ENCODE results near the gene AFP. TPM values are rescaled to one million over a fixed set of nuclear protein-coding genes. Genes with fewer than 3 reads are reported as not detected.

The AFP gene
- total RNA-seq, 4 donors from 2014 or later, result not detected

DNA sequence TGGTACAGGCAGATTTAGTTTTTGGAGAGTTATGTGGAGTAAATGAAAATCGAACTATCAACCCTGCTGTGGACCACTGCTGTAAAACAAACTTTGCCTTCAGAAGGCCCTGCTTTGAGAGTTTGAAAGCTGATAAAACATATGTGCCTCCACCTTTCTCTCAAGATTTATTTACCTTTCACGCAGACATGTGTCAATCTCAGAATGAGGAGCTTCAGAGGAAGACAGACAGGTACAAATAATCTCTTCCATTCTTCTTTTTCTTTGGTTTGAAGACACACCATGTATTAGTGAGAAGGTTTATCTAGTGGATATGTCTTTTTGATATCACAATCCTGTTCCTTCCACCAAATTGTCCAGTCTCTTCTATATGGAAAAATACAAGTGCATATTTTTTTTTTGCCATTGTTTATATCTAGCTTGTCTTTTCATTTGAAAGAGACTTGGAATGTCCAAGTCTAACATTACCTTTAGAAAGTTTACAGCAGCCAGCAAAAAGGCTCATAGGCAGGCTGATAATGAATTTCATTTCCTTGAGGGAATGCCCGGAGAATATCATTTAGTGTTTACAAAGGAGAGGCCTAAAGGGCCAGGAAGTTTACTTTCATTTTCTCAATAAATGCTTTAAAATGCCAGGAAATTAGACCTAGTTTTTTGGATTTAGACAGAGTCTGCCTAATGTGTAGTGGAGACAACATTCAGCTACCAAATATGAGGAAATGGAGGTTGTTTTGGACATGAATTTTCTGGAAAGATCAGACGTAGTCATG lies 64.2 kb downstream of the AFP start:
- TF ChIP-seq, protein P1, sequence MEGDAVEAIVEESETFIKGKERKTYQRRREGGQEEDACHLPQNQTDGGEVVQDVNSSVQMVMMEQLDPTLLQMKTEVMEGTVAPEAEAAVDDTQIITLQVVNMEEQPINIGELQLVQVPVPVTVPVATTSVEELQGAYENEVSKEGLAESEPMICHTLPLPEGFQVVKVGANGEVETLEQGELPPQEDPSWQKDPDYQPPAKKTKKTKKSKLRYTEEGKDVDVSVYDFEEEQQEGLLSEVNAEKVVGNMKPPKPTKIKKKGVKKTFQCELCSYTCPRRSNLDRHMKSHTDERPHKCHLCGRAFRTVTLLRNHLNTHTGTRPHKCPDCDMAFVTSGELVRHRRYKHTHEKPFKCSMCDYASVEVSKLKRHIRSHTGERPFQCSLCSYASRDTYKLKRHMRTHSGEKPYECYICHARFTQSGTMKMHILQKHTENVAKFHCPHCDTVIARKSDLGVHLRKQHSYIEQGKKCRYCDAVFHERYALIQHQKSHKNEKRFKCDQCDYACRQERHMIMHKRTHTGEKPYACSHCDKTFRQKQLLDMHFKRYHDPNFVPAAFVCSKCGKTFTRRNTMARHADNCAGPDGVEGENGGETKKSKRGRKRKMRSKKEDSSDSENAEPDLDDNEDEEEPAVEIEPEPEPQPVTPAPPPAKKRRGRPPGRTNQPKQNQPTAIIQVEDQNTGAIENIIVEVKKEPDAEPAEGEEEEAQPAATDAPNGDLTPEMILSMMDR (IDR thresholded peaks at IDR 0.05; ENCODE audit: low read depth), result no peak

DNA sequence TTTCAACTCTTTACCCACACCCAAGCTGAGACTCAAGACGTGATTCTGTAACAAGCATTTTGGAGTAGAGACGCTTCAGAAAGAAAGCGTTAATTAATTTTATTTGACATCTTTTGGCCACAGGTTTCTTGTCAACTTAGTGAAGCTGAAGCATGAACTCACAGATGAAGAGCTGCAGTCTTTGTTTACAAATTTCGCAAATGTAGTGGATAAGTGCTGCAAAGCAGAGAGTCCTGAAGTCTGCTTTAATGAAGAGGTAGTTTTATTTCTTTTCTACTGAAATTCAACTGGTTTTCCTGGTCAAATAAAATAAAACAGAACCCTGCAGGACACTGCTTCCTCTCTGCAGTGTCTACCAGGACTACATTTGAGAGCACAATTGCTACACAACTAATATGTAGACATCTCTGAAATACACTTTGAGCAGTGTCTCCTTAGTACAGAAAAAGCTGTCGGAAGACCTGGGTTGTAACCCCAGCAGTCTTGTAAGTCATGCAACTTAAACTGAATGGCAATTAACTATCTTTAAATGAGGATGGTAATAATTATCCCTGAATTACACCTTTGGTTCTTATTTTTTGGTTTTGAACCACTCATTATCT lies 65.7 kb downstream of the AFP start:
- TF ChIP-seq, protein P1 (IDR thresholded peaks at IDR 0.05; ENCODE audit: low read depth), result no peak

DNA sequence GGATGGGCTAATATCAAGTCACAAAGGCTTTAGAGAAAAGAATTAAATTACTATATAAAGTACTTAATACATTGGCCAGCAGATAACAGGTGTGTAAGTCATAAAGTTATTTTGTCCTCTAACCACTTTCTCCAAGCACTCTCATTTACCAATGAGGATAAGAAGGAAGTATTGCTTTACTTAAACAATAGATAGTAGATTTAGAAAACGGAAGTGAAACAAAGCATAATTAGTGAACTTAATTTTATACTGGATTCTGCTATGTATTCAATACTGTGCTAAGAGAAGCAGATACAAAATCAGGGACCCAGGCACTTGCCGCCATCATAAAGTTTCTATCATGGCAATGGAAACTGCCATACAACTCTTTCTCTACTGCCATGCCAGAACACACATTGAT lies 69.5 kb downstream of the AFP start:
- TF ChIP-seq, protein P1 (IDR thresholded peaks at IDR 0.05; ENCODE audit: low read depth), result no peak

Other genes starting within 250 kb of the AFP start
- gene ANKRD17, start 177.4 kb upstream of the AFP start, total RNA-seq, result 10 to 100 TPM; 54.6 to 67.7 (median 57.5) TPM
- 1 to 10 TPM in 1 of 4 donors, not detected in 3; 1.1 TPM for gene ALB, start 31.9 kb upstream of the AFP start, total RNA-seq
- not detected for gene AFM, start 45.5 kb downstream of the AFP start, total RNA-seq
- under 1 TPM in 1 of 4 donors, not detected in 3; 0.34 TPM for gene RASSF6, start 184.2 kb downstream of the AFP start, total RNA-seq

Data from subcutaneous adipose tissue (tissue), 4 donors.